NCI-H524 treated with DMSO at 0.1 percent for 48 hours (cell line): ENCODE results near the gene GLP2R.
A peak's percentile ranks its signal among the peaks of the same experiment; 100 is the strongest.
"Not testable (repeated sequence)": the region's sequence is repeated elsewhere in the genome, so short reads cannot be mapped to it uniquely, and the experiment has no call there.

ENCODE experiments used
- DNase-seq: peaks from one replicate; lab custom pipeline; 2025; lab: John Stamatoyannopoulos, UW

GLP2R gene

DNA sequence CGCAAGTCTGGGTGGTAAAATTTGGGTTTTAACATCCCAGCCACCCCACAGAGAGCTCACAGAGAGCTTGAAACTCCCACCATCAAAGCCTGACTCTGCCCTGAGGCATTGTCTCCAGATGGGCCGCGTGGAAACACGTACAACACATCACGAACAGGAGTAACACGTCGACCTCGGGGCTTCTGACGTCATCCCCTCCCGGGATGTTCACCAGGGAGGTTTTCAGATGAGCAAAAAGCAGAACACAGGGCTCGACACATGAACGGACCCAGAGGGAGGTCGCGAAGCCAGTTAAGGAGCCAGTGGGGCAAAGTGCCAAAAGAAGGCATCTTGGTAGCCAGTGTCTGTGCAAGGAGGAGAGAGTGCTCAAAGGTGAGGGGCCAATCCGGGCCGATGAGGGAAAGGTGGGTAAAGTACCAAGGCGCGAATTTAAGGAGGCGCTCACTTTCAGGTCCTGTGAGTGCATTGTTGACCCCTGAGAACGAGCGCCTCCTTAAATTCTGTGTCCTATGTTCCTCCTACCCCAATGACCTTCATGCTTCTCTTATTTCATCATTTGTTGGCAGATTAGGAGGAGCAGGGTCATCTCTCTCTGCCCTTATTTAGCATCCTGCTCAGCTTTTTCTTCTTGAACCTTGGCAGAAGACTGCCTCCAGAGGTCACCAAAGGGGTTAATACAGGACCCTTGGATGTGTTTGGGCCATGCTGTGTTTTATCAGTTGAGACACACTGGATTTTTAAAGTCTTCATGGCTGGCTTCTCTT is 73.7 kb downstream of the GLP2R start:
- DNase-seq, result no peak

DNA sequence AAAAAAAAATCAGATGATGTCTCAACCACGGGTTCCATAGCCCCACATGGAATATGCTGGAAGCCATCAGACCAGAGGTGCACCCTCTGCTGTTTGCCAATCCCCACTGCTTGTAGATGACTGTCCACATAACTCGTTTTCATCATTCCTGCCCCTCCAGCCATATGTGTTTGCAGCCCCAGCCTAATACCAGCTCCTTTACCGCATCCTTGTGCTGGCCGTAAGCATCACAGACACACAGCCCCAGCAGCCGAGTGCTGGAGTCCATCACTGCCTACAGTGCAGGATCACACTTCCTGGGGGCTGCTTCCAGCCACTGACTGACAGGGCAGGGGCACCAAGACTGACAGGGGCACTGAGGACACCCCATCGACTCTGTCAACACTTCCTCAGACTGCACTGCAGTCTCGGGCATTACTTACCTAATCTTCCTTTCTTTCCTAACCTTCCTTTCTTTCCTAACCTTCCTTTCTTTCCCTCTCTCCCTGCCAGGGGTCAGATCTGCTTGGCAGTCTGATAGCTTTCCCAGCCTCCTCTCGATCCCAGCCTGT is 74.4 kb downstream of the GLP2R start:
- DNase-seq, result no peak

DNA sequence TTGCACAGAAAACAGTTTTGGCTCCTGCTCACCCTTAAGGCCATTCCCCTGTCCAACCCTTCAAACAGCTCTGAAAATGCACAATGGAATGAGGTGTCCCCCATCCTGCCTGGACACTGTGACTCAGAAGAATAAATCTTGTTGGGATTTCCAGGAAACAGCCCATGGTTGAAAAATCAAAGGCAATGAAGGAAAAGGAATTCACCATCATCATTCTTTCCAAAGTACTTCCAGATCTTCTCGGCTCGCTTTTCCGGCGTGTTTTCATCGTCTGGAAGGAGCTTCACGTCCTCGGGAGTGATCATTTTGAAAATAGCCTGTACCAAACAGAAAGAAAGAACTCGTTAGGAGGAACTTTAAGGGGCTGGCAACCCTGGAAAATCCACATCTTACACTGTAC is 75.1 kb downstream of the GLP2R start:
- DNase-seq, result no peak

DNA sequence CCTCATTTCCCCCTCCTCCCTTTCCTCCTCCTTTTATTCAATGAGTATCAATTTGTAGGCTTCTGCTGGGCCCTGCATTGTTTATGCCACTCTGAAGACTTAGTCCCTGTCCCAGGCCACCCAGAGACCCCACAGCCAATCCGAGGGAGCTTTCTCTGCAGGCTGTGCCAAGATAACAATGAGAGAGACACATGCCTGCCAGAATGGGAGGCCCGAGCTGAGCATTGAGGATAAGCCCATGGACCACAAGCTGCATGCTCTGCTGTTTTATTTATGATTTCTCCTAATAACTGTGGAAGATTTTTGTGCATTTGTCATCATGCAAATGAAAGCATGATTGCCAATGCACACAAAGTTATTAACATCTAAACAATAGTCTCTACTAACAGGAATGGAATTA is 76.4 kb downstream of the GLP2R start:
- DNase-seq, result no peak

DNA sequence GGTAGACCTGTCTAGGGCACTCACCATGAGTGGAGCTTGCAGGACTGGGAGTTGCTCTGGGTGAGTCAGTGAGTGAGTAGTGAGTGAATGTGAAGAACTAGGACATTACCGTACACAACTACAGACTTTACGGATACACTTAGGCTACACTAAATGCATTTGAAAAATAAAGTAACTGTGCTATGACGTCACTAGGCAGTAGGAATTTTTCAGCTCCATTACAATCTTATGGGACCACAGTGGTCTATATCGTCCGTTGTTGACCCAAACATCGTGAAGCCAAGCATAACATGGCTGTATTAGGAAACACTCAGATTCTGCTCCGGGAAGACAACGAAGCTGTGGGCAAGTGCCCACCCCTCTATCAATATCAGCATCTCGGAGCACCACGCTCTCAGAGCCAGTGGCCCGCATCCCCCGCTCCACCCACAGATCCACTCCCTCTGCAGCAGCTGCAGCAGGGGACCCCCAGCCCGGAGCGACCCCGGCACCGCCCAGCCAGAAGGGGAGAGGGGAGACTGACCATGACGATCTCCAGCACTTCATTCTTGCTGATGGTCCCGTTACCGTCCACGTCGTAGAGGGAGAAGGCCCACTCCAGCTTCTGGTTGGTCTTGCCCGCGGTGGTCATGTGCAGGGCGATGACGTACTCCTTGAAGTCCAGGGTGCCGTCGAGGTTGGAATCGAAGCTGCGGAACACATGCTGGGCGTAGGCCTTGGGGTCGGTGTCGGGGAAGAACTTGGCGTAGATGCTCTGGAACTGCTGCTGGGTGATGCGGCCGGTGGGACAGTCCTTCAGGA is 78.8 kb downstream of the GLP2R start:
- DNase-seq, result no peak

DNA sequence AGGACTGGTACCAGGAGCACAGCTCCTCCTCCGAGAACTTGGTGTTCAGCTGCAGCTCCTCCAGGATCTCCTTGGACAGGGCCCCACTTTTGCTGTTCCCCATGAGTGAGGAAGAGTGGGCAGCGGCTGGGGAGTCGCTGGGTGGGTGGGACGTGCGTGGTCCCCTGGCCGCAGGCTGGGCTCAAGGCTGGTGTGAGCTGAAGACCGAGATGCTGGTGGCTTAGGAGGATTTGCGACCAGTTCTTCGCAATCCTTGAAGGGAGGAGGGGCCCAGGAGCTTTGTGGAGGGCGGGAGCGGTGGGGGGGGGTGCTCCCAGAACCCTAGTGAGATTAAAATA is 79.3 kb downstream of the GLP2R start, which contains the start of gene RCVRN:
RCVRN (minus strand) TSS at position 194 of the 338 bp plus-strand sequence; CDS start at position 103, 91 bp downstream.
- DNase-seq, result no peak

DNA sequence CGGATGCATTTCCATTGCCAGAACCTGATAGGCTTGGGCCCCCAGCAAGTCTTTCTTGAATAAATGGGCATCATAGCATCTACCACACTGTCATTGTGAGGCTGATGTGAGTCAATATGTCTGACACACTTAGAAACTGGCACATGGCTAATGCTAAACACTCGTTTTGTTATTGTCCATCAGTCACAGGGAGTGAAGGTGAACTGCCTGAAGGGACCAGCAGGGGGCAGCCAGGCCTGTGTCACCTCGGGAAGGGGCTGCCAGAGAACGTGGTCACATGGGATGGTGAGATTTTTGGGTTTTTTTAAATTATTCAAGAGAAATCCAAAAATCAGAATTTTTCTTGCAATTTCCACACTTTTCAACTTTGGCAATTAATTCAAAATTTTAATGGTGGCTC is 80.2 kb downstream of the GLP2R start:
- DNase-seq, result no peak

DNA sequence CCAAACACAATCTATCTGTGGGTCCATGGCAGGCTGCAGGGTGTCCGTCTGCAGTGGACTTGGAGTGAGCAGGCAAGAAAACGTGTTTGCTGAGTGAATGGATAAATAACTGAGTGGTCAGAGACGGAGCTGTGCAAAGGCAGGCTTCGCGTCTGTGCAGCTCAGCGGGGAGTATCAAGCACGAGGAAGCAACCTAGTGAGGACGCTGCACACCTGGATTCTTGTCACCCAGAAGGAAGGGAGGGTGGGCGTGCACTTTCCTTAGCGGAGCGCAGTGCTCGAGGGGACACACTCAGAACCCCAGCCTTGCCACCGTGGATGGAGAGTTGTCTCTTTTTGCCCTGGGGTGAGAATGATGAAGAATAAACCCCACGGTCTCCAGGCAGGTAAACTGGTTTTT is 80.9 kb downstream of the GLP2R start:
- no peak for DNase-seq

DNA sequence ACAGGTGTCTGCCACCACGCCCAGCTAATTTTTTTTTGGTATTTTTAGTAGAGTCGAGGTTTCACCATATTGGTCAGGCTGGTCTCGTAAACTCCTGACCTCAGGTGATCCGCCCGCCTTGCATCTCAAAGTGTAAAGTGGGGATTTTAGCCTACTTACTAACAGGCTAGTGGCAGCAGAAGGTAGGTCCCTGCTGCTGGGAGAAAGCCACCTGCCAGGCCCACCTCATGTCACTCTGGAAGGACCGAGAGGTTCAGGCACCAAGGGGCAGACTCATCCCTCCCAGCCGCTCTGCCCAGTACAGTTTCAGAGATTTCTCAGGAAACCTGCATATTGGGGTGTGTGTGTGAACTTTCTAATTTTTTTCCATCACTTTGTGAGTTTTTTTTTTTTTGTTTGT is 81.4 kb downstream of the GLP2R start:
- DNase-seq, result no peak

DNA sequence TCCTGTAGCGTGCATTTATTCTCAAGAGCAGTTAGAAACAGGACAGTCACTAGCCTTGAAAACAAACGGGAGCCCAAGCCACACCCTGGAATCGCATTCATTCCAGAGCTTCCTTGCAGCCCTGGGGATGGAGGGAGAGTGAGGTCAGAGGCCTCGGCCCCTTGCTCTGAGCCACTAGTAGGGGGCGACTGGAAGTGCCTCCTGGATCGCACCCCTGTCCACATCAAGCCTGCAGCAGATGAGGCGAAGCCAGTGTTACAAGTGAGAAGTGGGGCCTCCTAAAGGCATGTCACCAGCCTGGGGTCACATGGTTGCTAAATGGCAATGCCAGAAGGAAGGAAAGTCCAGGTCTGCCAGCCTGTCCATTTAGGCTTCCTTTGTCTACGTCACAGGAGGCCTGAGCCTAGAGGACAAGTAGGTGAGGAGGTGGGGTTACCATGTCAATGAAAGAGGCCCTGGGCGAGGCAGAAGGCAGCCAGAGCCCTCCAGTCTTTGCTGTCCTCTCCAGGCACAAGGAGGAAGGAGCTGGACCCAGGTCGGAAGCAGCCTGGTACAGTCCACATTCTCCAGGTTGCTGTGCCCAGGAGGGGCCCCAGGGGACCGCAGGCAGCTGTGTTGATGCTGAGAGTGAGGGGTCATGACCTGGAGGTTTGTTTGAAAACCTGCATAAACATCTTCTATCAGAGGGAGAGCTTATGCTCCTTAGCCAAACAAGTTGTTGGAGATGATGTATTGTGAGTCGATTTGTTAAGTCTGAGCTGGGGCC is 82.3 kb downstream of the GLP2R start:
- no peak for DNase-seq

DNA sequence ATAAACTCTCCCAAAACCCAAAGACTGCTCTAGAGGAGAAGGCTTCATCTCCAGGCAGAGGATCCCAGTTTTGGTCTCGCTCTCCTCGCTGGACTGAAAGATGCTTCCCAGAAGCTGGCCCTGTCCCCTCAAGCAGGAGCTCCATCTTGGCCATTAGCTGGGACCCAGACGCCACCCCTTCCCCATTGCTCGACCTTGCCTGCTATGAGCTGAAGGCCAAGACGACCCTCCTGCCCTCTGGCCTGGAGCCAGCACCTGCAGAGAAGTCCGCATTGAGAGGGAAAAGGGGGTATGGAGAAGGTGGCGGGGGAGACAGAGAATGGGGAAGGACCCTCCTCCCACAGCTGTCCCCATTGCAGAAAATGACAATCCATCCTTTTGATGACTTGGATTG is 82.9 kb downstream of the GLP2R start:
- no peak for DNase-seq

DNA sequence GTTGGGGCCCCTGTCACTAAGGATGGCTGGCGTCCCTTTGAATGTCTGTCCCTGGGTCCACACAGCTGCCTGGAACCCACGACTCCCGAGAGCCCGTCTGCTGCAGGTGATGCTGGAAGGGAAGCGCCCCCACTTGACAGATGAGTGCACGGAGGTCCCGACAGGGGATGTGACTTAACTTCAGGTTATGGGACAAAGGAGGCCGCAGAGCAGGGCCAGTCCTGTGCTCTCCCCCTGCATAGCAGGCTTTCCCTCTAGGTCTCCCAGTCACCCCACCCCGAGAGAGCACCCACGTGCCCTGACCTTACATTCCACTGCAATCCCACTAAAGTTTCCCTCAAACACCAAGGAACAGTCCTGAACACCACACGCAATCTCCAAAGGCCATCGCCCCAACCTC is 85.4 kb downstream of the GLP2R start:
- no peak for DNase-seq

DNA sequence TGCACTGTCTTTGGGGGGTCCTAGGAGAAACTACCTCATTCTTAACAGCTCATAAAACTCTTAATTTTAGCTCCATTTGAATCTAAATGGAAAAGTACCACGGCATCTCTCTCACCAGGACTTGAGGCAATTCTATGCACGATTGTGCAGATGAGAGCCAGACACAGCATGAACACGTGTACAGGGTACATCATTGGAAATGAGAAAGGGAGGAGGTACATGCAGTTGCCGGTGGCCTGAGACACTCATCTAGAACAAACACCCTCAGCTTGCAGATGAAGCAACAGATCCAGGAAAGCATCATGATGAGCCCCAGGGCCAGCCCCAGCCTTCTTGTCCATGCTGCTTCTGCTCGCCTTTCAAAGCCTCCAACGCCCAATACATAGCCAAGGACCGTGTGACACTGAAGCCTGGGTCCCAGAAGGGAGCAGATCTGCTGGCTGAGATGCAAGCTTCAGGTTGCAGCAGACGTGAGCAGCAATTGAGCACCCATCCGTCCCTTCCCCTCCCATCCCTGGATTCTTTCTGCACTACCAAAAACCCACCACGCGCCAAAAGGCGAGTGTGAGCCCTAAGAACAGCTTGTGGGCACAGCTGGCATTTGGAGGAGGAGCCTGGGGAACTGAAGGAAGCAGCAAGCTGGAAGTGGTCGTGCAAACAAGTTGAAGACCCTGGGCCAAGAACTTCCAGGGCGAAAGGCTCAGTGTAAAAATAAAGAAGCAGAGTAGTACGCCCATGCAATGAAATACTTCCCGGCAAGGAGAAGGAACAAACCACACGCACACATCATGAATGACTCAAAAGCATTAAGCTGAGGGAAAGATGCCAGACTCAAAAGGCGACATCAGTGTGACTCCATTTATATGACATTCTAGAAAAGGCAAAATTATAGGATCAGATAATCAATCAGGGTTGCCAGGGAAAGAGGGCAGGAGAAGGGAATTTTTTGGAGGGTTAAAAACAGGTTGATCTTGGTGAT is 86.7 kb downstream of the GLP2R start:
- DNase-seq, result peak; percentile 58

DNA sequence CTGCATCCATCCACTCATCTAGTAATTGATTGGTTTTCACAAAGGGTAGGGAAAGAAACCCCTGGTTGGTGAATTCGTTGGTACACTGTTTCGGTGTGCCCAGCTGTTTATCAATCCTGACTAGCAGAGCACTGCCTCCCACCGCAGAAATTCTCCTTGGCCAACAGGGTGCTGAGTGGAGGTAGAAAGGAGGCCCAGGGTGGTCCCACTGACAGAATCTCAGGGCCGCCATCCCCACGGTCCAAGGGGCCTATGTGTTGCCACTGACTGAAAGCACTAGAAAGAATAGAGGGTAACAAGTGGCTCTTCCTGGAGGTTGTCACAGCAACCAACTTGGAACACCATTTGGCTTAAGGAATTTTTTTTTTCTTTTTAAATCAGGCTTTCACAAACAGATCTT is 87.8 kb downstream of the GLP2R start:
- DNase-seq, result no peak

DNA sequence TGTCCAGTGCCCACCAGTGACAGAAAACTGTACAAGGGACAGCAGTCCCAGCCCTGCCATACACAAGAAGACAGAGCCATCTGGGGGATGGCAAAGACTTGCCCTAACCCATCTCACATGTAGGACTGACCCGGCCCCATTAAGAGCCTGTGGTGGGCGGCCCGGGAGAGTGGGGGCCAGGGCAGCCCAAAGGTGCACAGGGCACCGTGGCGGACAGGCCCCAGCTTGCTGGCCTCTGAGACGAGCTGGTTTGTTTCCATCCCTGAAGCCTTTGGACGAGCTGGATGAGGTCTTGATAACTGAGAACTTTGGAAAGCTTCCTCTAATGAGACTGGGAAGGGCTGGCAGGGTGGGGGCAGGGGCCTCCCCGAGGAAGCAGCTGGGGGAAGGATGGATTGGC is 90.4 kb downstream of the GLP2R start:
- DNase-seq, result no peak

DNA sequence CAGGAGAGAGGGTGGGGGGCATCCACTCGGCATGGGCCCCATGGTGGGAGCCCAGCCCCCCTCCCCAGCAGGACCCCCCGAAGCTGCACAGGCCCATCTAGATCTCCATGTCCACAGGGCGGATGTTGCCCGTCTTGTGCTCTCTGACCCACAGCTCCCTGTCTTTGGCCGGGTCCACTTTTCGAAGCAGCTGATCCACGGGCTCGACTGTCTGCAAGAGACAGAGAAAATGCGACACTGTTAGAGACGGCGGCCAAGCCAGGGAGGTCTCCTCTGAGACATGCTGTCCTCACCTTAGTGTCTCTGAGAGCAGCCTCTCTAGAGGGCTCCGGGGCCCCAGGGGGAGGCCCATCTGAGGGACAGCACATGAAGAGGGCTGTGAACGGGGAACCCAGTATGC is 91.4 kb downstream of the GLP2R start:
- DNase-seq, result no peak

DNA sequence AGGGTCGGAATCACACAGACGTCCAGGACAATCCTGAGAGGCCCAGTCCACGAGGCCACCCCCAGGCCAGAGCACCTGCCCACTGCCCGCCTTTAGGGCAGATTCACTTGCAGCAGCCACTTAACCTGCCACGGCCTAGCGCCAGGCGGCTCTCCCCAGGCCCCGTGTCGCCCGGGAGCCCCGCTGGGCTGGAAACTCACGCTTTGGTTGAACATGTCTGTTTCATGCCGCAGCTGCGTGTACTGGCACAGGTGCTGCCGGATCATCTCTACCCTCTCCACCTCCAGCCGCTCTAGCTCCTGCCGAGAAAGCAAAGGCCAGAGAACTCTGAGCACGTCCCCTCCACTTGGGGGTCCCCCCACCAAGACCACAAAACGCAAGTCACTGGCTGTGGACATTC is 92.1 kb downstream of the GLP2R start:
- no peak for DNase-seq

DNA sequence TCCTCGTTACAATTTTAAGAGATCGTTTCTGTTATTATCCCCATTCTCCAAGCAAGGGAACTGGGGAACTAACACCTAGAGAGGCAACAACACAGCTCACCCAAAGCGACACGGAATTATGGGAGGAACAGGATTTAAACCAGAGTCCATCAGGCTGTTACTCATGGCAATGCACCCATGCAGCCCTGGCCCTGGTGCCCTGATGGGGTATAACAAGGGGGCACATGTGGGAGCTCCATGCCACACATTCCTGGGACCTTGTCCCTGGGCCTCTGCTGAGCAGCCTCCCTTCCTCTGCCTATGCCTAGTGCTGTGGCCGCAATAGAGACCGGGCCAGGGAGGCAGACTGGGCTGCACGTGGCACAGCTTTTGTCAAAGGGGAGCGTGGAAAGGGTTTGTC is 92.6 kb downstream of the GLP2R start:
- DNase-seq, result no peak

DNA sequence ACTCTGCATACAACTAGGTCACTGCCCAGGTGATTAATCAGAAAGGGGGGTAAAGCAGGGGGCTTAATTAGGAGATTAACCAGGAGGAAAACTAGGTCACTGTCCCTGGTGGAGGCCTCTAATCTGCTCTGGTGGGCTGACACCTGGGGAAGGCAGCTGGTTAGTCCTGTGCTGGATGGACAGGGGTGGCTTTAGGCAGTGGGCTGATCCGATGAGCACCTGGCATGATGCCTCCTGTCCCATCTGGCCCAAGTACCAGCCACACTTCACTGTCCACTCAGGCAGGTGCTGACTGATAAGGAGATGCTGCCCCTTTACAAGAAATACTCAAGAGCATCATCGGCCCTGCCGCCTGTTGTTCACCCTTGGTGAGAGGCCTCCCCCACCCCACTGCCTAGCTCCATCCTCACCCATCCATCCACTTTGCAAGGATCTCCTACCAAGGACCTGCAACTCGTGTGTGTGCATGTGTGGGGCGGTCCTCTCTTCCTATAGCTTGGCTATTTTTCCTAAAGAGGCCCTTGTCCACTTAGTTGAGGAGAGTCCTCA is 93.2 kb downstream of the GLP2R start:
- peak; percentile 96 for DNase-seq

DNA sequence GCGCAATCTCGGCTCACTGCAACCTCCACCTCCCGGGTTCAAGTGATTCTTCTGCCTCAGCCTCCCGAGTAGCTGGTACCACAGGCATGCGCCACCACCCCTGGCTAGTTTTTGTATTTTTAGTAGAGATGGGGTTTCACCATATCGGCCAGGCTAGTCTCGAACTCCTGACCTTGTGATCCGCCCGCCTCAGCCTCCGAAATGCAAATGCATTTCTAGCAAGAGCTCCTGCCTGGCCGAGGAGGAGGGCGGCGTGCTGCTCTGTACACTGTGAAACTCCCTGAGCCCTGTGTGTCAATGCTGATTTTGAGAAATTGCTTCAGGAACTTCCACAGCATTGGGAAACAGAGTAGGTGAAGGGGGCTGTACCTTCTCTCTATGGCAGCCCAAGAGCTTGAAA is 95.5 kb downstream of the GLP2R start:
- DNase-seq, result not testable (repeated sequence)
